ENCODE data around the gene GPR183.

GPR183 gene

DNA sequence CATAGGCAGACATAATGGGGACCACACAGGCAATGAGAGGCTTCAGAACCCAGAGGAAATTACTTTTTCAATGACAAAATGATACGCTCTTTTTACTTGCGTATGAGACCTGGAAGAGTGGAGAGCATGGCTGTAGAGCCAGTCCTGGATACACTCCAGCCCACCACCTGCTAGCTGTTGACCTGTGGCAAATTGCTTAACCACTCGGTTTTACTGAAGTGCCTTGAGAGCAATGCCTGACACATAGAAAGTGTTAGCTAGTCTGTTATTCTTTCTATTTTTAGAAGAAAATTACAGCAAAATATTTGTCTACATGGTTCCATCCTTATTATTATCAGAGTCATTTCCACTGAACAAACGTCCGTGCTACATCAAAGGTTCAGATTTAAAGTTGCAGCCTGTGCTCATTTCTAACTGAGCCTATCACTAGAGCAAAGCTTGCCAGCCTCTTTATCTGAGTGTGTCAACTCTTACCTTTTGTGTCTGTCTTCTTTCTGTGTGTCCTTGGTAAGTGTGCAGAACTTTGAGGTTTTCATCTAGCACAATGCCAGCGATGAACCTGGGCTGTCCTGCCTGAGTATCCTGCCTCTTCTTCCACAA lies 9.6 kb upstream of the GPR183 start:
- TF ChIP-seq, protein P1, sequence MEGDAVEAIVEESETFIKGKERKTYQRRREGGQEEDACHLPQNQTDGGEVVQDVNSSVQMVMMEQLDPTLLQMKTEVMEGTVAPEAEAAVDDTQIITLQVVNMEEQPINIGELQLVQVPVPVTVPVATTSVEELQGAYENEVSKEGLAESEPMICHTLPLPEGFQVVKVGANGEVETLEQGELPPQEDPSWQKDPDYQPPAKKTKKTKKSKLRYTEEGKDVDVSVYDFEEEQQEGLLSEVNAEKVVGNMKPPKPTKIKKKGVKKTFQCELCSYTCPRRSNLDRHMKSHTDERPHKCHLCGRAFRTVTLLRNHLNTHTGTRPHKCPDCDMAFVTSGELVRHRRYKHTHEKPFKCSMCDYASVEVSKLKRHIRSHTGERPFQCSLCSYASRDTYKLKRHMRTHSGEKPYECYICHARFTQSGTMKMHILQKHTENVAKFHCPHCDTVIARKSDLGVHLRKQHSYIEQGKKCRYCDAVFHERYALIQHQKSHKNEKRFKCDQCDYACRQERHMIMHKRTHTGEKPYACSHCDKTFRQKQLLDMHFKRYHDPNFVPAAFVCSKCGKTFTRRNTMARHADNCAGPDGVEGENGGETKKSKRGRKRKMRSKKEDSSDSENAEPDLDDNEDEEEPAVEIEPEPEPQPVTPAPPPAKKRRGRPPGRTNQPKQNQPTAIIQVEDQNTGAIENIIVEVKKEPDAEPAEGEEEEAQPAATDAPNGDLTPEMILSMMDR (IDR thresholded peaks at IDR 0.05; ENCODE audit: extremely low read depth, missing control alignments): no peak
- no peak for DNase-seq (ENCODE audit: low spot score)

DNA sequence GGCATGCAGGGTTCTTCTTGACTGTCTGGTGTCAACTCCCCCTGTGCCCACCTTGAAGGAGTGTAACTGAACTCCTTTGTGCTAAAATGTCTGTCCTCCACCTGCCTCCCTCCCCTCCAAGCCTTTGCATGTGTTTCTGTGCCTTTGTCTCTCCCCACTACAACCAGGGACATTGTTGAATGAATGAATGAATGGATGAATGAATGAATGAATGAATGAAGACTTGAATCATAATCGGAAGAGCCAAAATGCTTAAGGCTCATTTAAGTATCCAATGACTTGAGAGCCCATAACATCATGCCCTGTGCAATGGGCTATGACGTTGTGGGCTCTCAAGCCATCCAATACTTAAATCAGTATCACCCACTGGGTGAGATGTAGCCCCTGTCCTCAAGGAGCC lies 9.0 kb upstream of the GPR183 start:
- no peak for DNase-seq (ENCODE audit: low spot score)
- TF ChIP-seq, protein P1 (IDR thresholded peaks at IDR 0.05; ENCODE audit: extremely low read depth, missing control alignments): no peak

DNA sequence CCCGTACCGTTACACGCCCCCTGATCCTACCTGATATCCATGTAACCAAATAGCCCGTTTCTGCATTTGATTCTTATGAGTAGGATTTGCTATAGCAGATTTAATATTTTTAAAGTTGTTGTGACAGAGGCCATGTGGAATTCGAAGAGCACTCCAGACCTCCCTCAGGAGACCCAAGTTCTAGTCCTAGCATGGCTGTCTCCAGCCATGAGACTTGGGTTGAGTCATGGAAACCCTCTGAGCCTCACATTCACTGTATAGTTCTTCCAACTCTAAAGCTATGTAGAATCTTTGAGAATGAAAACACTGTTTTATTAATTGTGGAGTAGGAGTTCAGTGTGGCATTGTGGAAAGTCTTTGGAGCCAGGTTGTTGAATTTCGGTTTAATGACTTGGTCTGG lies 8.0 kb upstream of the GPR183 start:
- no peak for DNase-seq (ENCODE audit: low spot score)
- TF ChIP-seq, protein P1 (IDR thresholded peaks at IDR 0.05; ENCODE audit: extremely low read depth, missing control alignments): no peak

DNA sequence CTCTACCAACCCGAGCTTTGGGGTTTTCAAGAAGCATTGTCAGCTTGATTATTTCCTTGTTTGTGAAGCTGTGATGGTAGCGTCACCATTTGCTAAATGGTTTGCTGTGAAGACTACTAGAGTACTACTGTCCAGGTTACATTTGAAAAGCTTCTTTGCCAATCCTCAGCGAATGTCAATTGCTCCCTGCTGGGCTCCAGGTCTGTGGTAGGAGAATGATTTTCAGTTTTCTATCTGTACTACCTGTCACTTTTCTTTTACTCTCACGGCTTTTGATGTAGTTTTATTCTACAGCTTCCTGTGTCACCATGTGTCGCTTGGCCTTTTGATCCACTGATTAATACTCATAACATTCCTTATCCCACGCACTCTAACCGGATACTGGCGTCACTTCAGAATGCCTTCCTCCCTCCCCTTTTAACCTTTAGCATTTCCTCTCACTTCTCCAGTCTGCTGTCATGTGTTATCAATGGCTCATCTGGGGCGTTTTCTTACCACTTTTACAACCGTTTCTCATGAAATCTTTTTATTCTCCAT lies 7.5 kb upstream of the GPR183 start:
- TF ChIP-seq, protein P1 (IDR thresholded peaks at IDR 0.05; ENCODE audit: extremely low read depth, missing control alignments): no peak
- DNase-seq (ENCODE audit: low spot score): no peak

DNA sequence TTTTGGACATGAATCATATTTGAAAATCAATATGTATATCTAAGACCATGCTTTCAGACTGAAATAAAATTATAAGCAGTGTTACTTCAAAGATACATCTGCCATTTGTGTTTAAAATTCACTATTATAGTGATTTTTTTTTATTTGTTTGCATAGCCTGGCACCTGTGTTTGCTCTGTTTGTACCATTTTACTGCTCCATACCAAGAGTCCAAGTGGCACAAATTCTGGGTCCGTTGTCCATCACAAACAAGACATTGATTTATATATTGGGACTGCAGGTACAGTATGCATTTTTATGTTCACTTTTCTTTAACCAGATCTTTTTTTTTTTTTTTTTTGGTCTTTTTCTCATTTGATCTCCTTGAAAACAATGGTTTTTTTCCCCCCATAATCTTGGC lies 6.7 kb upstream of the GPR183 start:
- DNase-seq (ENCODE audit: low spot score): no peak
- TF ChIP-seq, protein P1 (IDR thresholded peaks at IDR 0.05; ENCODE audit: extremely low read depth, missing control alignments): no peak

DNA sequence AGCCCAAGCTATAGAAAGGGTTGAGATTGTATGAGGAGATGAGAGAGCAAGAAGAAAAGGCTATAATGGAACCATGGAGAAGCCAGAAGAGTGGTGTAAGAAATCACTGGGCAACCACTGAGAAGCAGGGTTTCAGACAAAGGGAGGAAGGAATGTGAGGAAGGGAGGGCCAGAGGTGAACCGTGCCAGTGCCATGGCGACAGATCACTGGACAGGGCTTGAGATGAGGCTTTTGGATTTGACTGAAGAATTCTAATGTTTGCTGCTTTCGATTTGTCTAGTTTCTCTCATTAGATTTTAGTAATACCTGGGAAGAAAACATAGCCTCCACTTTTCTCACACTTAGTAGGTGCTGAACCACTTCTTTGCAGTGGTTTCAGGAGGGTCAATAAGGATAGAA lies 6.3 kb upstream of the GPR183 start:
- DNase-seq (ENCODE audit: low spot score): no peak
- TF ChIP-seq, protein P1 (IDR thresholded peaks at IDR 0.05; ENCODE audit: extremely low read depth, missing control alignments): no peak

DNA sequence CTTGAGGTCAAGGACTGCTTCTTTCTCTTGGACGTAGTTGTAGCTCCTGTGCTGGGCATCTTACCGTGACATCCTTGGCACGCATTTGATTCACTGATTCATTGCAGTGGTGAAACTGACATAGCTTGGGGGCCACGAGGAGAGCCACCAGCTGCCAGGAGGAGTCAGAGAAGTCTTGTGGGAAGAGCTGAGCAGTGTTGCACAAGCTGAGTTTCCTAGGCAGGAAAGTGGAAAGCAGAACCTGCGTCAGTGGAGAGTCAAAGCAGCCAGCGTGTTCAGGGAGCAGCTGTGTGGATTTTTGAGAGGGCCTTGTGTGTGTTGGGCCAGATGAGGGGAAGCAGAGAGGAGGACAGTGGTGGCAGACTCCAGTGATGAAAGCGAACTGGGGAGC lies 5.3 kb upstream of the GPR183 start:
- TF ChIP-seq, protein P1 (IDR thresholded peaks at IDR 0.05; ENCODE audit: extremely low read depth, missing control alignments): no peak
- no peak for DNase-seq (ENCODE audit: low spot score)

Data from GM20000 (cell line).